ENCODE data around the gene SNF8. TPM values are rescaled to one million over a fixed set of nuclear protein-coding genes. Genes with fewer than 3 reads are reported as not detected.

The SNF8 gene
- total RNA-seq, 1 experiment from 2014 or later = 156 TPM

DNA sequence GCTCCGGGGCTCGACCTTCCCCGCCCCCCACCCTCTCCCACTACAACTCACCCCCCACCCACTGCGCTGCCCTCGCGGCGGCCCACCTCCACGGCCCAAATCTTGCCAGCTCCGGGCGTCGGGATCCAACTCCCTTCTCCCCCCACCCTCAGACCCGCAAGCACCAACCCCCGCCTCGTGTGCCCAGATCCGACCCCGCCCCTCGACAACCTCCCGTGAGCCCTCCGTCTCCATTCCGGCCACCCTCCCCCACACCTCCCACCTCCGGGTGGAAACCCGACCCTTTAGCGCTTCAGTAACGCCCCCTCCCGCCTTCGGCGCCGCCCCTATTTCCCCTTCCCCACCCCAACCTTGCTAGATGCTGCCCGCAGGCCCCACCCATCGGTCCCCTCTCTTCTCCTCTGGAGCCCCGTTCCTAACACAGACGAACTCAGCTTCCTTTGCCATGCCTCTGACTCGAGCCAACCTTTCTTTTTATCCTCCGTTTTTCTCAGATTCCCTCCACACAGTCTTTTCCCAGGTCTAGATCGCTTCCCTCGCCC lies 35.7 kb downstream of the SNF8 start:
- ChIA-PET POLR2A (interaction anchor here (0.7 to 5.1 kb wide), 8 partner anchors 10 to 890 kb away, joined by 3 to 155 read pairs (median 6); partner anchors contain the start of genes ATP5MC1 and SNF8), CTCF (interaction anchor here (0.6 to 2.6 kb wide), 2 partner anchors 14 to 426 kb away, joined by 3 to 9 read pairs; no protein-coding TSS in a partner anchor)
- Mint-ChIP-seq H3K27ac (ENCODE audit: low read depth, unreplicated experiment) (peak overlapping the region; percentile 95), H3K4me1 (ENCODE audit: insufficient read depth, unreplicated experiment) (peaks cover 35% of the 10 kb centered on the region), H3K36me3 (ENCODE audit: insufficient read depth, unreplicated experiment) (peaks cover 47% of the 10 kb centered on the region), H3K9me3 (ENCODE audit: unreplicated experiment) (no peaks in the 10 kb centered on the region), H3K27me3 (ENCODE audit: insufficient read depth, unreplicated experiment) (no peaks in the 10 kb centered on the region), H3K4me3 (ENCODE audit: unreplicated experiment) (peak overlapping the region; percentile 93)
- TF ChIP-seq, protein P1, sequence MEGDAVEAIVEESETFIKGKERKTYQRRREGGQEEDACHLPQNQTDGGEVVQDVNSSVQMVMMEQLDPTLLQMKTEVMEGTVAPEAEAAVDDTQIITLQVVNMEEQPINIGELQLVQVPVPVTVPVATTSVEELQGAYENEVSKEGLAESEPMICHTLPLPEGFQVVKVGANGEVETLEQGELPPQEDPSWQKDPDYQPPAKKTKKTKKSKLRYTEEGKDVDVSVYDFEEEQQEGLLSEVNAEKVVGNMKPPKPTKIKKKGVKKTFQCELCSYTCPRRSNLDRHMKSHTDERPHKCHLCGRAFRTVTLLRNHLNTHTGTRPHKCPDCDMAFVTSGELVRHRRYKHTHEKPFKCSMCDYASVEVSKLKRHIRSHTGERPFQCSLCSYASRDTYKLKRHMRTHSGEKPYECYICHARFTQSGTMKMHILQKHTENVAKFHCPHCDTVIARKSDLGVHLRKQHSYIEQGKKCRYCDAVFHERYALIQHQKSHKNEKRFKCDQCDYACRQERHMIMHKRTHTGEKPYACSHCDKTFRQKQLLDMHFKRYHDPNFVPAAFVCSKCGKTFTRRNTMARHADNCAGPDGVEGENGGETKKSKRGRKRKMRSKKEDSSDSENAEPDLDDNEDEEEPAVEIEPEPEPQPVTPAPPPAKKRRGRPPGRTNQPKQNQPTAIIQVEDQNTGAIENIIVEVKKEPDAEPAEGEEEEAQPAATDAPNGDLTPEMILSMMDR (IDR thresholded peaks at IDR 0.05; ENCODE audit: unreplicated experiment) = no peak
- intact Hi-C loops (cut with micrococcal nuclease) = loop anchor here (1.0 to 5.0 kb wide), 2 partner anchors 16 to 283 kb away; no protein-coding TSS in a partner anchor
- peak; percentile 85 for DNase-seq (ENCODE audit: unreplicated experiment)
- BruUV-seq (replicated peaks) = no TSS peak

DNA sequence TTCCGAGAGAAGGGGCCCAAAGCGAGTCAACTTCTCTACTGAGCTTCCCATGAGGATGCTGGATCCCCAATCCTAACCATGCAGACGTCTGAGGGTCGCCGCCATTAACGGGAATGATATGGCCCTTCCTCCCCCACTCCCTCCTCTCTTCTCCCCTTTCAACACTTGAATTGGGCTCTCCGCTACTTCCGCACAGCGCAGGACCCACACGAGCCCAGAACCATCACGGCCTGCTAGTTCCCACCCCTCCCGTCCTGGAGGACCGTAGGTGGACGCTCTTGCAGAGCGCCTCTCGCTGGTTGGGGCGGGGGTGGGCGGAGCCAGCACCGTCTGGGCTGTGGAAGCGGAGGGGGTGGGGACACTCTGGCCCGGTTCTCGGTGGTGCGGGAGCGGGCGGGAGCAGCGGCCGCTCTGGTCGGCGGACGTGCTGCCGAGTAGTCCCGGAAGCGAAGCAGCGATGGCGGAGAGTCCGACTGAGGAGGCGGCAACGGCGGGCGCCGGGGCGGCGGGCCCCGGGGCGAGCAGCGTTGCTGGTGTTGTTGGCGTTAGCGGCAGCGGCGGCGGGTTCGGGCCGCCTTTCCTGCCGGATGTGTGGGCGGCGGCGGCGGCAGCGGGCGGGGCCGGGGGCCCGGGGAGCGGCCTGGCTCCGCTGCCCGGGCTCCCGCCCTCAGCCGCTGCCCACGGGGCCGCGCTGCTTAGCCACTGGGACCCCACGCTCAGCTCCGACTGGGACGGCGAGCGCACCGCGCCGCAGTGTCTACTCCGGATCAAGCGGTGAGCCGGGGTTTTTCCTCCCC lies 36.4 kb downstream of the SNF8 start, which contains the start of gene UBE2Z:
Gene UBE2Z (plus strand): TSS at position 361 of the 797 bp plus-strand sequence. CDS start 97 bp downstream, at position 458.
- intact Hi-C loops (cut with micrococcal nuclease) = loop anchor here (1.0 to 5.0 kb wide), 2 partner anchors 15 to 284 kb away; no protein-coding TSS in a partner anchor
- BruUV-seq (replicated peaks) = no TSS peak
- TF ChIP-seq, protein P1 (IDR thresholded peaks at IDR 0.05; ENCODE audit: unreplicated experiment) = no peak
- DNase-seq (ENCODE audit: unreplicated experiment) = peak; percentile 93
- POLR2A ChIA-PET = interaction anchor here (0.5 to 5.1 kb wide), 23 partner anchors 9 to 889 kb away, joined by 3 to 155 read pairs (median 4); partner anchors contain the start of genes ATP5MC1, SNF8 and ZNF652
- Mint-ChIP-seq H3K4me3 (ENCODE audit: unreplicated experiment) (peak within 1 kb of the TSS; percentile 93), H3K9me3 (ENCODE audit: unreplicated experiment) (no peaks in the 10 kb centered on the region), H3K36me3 (ENCODE audit: insufficient read depth, unreplicated experiment) (peaks cover 41% of the 10 kb centered on the region), H3K4me1 (ENCODE audit: insufficient read depth, unreplicated experiment) (peaks cover 32% of the 10 kb centered on the region), H3K27me3 (ENCODE audit: insufficient read depth, unreplicated experiment) (no peaks in the 10 kb centered on the region), H3K27ac (ENCODE audit: low read depth, unreplicated experiment) (peak within 1 kb of the TSS; percentile 95)
- CTCF ChIA-PET = interaction anchor here (1.0 to 2.6 kb wide), 2 partner anchors 13 to 272 kb away, joined by 4 to 9 read pairs; no protein-coding TSS in a partner anchor

DNA sequence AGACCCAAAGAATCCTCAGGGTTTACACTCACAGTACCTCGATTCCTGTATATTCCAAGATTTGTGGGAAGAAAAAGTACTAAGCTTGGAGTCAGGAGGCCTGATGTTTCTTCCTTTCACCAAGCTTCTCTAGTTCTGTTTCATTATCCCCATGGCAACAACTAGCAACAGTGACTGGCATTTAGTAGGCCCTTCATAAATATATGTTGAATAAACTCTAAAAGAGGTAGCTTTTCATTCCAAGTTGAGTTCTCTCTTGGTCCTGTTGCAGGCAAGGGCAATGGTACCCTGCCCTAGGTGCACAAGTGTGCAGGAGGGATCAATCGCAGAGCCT lies 37.0 kb downstream of the SNF8 start:
- H3K36me3 Mint-ChIP-seq (ENCODE audit: insufficient read depth, unreplicated experiment) = peaks cover 35% of the 10 kb centered on the region
- H3K27ac Mint-ChIP-seq (ENCODE audit: low read depth, unreplicated experiment) = peak overlapping the region; percentile 95
- intact Hi-C loops (cut with micrococcal nuclease) = loop anchor here (1.0 to 5.0 kb wide), 2 partner anchors 14 to 285 kb away; no protein-coding TSS in a partner anchor
- no peaks in the 10 kb centered on the region for H3K9me3 Mint-ChIP-seq (ENCODE audit: unreplicated experiment)
- TF ChIP-seq, protein P1 (IDR thresholded peaks at IDR 0.05; ENCODE audit: unreplicated experiment) = no peak
- no peaks in the 10 kb centered on the region for H3K27me3 Mint-ChIP-seq (ENCODE audit: insufficient read depth, unreplicated experiment)
- BruUV-seq (replicated peaks) = TSS peak; percentile 89
- POLR2A ChIA-PET = interaction anchor here (0.5 to 5.1 kb wide), 24 partner anchors 8 to 888 kb away, joined by 3 to 155 read pairs (median 4); partner anchors contain the start of genes ATP5MC1, SNF8 and ZNF652
- H3K4me3 Mint-ChIP-seq (ENCODE audit: unreplicated experiment) = peak overlapping the region; percentile 93
- CTCF ChIA-PET = interaction anchor here (0.6 to 2.6 kb wide), 4 partner anchors 13 to 276 kb away, joined by 4 to 9 read pairs (median 5); no protein-coding TSS in a partner anchor
- DNase-seq (ENCODE audit: unreplicated experiment) = no peak
- H3K4me1 Mint-ChIP-seq (ENCODE audit: insufficient read depth, unreplicated experiment) = peaks cover 31% of the 10 kb centered on the region
